GM12872 (cell line): ENCODE results near the gene FPR2.

Experiments used
- TF ChIP-seq, protein P1 (sequence below): IDR thresholded peaks from 3 replicates; pipeline ENCODE4 v1.5.1; 2011; ENCODE audit warnings: low read depth, mild to moderate bottlenecking, low read length, moderate library complexity; ENCODE audit not compliant: insufficient read depth

Gene FPR2

DNA sequence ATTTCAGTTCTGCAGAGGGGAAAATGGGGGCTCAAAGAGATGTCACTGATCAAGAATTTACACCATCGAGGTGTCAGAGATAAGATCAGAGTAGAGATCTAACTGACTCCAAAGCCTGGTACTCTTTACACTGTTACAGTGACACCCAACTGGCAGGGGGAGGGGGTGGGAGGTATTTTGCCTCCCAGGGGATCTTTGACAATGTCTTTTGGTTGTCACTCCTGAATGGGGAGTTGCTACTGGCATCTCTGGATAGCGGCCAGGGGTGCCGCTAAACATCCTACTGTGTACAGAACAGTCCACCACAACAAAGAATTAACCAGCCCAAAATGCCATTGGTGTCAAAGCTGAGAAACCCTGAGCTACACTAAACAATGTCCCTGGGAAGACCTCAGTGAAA is 37.1 kb downstream of the FPR2 start:
- TF ChIP-seq, protein P1, sequence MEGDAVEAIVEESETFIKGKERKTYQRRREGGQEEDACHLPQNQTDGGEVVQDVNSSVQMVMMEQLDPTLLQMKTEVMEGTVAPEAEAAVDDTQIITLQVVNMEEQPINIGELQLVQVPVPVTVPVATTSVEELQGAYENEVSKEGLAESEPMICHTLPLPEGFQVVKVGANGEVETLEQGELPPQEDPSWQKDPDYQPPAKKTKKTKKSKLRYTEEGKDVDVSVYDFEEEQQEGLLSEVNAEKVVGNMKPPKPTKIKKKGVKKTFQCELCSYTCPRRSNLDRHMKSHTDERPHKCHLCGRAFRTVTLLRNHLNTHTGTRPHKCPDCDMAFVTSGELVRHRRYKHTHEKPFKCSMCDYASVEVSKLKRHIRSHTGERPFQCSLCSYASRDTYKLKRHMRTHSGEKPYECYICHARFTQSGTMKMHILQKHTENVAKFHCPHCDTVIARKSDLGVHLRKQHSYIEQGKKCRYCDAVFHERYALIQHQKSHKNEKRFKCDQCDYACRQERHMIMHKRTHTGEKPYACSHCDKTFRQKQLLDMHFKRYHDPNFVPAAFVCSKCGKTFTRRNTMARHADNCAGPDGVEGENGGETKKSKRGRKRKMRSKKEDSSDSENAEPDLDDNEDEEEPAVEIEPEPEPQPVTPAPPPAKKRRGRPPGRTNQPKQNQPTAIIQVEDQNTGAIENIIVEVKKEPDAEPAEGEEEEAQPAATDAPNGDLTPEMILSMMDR, result no peak

DNA sequence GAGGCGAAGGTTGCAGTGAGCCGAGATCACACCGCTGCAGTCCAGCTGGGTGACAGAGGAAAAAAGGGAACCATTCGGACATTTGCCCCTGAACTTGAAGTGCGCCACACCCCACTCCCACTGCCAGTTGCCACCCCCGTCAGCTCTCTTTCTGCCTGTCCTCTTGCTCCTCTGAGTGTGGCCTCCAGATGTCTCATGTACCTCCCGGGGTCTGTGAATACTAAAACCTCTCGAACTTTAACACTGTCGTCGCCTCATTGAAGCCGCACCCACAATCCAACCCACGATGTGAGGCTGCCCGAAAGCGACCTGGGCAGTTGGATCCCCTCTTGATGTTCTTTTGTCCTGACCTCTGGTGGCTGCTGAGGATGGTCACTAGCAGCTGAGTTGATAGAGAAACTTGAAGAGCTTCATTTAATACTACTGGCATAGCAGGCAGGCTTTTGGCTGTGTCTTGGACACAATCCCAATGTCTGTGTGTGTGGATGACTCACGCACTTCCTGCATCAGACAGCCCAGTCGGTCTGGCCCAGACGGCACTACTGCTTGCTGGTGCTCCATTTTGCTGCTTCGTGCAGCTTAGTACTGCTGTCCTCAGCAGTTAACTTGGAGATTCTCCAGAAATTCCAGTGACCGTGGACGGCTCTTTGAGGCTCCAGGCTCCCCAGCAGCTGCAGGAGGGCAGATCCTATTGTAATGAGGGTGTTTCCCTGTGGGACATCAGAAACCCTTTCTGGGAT is 38.2 kb downstream of the FPR2 start:
- TF ChIP-seq, protein P1, result no peak

DNA sequence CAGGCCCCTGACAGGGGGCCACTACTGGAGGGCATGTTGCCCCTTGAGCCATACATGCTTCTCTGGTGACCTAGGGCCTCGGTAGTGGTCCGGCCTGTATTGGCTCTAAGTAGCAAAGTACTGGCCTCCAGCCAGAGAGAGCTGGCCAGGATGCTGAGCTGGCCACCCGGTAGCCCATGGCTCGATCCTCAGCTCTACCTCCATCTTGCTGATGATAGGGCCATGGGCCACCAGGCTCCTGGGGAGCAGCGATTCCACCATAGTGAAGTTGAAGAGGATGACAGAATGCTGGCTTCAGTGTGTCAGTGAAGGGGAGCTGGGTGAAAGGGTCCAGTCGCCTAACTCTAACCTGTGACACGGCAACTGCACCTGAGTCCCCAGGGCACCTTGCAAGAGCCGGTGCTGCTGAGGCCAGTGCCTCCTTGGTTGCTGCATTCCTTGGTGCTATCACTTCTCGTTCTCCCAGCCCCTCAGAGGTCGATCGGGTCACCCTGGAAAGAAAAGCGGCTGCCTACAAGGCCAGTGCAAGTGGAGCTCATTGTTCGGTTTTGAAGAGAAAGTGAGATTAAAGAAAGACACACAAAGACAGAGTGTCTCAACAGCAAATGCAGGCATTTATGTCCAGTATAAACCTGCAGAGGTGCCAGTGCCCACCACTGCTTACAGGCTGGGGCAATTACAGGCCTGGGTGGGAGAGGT is 38.9 kb downstream of the FPR2 start:
- TF ChIP-seq, protein P1, result no peak

DNA sequence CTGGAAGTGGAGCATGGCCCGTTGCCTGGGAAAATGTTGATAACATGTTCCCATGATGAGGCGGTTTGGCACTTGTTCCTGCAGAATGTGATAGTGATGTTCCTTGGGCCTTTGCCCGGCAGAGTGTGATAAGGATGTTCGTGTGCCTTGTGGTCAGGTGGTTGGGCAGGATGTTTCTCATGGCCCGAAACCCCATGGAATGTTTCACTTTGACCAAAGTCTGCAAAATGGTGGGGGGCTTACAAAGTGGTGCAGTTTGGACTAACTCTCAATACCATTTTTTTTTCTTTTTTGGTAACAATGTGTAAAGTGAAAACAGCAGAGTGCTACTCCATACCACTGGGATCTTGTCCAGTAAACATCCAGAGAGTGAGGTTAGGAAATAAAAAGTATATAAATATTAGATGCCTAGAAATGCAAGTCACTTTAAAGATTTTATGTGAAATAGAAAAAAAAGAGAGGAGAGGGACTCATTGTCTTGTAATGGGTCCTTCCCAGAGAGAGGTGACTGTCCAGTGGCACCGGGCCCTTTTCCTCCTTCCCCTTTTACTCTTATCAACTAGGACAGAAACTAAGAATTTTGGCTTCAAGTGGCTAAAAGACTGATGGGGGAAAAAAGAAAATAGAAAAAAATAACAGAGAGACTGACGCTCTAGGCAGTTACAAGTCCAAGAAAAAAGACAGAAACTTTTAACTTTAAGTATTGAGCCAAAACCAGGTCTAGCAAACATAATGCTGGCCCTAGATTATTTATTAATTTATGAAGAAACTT is 39.7 kb downstream of the FPR2 start:
- TF ChIP-seq, protein P1, result no peak

DNA sequence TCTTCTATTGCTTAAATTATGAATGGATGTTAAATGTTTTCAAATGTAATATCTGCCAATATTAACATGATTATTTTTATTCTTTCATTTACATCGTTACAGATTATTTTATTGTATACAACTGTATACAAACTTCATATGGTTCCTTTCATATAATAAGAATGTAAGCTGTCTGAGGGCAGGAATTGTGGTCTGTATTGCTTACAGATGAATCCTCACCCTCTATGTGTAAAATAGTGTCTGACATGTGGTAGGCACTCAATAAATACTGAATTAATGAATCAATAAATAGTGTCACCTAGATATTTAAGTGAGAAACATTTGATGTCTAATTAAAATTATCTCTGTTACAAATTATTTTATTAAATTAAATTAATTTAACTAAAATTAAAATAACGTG is 41.8 kb downstream of the FPR2 start:
- TF ChIP-seq, protein P1, result no peak

DNA sequence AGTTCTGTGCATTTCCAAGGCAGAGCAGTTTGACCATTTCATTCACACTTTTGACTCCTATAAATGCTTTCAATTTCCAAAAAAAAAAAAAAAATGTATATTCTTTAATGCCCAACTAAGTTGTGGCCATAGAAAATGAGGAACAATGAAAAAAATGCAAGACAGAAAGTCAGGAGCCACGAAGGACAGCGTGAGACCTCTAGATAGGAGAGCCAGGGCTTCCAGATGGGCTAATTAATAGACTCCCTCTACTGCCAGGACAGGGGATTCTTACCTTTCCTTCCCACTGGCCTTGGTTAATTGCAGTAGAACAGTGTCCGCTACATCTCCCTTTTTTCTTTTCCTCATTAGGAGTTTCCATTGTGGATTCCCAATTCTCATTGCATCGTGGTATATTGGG is 42.5 kb downstream of the FPR2 start:
- TF ChIP-seq, protein P1, result no peak

DNA sequence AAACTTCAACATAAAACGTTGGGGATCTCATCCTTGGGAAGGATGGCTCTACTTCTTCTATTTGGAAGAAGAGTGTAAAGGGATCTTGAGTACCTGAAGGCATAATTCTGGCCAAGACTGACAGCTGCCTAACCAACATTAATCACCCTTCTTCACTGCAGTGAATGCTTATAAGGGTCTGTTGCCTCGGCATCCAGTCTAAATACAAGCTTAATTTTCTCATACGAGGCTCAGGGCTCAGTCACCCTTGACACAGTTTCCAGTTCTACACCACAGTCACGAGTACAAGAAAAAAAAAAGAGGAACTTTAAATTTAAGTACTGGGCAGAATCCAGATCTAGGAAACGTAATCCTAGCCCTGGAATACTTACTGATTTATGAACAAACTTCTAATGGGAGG is 43.0 kb downstream of the FPR2 start:
- TF ChIP-seq, protein P1, result no peak
